ENCODE measurements around the gene RENBP.

The RENBP gene

DNA sequence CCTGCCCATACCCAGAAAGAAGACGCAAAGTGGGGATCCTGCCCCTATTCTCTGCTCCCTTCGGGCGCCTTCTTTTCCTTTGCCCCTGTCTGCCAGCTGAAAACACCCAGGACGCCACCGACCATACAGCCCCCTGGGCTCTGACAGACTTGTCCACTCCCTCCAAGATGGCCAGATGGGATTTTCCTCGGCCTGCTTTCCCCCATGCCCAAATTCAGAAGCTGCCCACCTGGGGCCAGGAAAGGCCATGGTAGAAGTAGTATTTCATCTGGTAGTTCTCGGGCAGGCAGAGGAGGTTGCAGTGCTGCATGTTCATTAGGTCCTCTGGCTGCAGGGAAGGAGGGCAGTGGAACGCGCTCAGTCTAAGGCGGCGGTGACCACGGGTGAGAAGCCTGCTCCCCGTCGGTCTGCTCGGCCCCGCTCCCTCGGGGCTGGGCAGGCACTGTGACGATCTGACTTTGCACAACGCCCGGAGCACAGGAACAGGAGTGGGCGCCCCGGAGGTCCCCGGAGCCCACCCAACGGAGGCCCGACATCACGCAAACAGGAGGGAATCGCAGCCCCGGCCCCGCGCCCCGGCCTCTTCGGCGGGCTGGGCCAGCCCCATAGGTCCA, 10.2 kb downstream of the RENBP start:
- H3K4me3 ChIP-seq (ENCODE audit: control insufficient read depth, low read depth, low read length), result peak overlapping the region; percentile 78
- TF ChIP-seq, protein P1, sequence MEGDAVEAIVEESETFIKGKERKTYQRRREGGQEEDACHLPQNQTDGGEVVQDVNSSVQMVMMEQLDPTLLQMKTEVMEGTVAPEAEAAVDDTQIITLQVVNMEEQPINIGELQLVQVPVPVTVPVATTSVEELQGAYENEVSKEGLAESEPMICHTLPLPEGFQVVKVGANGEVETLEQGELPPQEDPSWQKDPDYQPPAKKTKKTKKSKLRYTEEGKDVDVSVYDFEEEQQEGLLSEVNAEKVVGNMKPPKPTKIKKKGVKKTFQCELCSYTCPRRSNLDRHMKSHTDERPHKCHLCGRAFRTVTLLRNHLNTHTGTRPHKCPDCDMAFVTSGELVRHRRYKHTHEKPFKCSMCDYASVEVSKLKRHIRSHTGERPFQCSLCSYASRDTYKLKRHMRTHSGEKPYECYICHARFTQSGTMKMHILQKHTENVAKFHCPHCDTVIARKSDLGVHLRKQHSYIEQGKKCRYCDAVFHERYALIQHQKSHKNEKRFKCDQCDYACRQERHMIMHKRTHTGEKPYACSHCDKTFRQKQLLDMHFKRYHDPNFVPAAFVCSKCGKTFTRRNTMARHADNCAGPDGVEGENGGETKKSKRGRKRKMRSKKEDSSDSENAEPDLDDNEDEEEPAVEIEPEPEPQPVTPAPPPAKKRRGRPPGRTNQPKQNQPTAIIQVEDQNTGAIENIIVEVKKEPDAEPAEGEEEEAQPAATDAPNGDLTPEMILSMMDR (conservative IDR thresholded peaks at IDR 0.05; ENCODE audit: control insufficient read depth, insufficient read depth, low read depth, low read length), result no peak
- no peak for DNase-seq (ENCODE audit: low read depth)

DNA sequence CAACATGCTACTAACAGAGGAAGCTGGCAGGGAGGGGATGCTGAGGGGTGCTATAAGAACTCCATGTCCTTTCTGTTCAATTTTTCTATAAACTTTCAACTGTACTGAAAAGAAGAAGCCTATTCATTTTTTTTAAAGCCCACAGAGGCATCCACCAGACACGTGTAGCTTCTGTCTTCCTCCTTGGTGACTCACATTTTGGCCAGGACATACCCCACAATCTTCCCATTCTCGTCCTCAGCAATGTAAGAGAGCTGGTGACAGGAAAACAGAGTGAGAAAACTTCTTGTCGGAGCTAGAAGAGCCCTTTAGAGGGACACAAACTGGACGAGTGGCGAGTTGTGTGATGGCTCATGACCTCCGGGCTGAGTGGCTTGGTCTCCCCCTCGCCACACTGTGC, 10.7 kb downstream of the RENBP start:
- TF ChIP-seq, protein P1 (conservative IDR thresholded peaks at IDR 0.05; ENCODE audit: control insufficient read depth, insufficient read depth, low read depth, low read length), result no peak
- peak; percentile 67 for DNase-seq (ENCODE audit: low read depth)
- peak overlapping the region; percentile 78 for H3K4me3 ChIP-seq (ENCODE audit: control insufficient read depth, low read depth, low read length)

DNA sequence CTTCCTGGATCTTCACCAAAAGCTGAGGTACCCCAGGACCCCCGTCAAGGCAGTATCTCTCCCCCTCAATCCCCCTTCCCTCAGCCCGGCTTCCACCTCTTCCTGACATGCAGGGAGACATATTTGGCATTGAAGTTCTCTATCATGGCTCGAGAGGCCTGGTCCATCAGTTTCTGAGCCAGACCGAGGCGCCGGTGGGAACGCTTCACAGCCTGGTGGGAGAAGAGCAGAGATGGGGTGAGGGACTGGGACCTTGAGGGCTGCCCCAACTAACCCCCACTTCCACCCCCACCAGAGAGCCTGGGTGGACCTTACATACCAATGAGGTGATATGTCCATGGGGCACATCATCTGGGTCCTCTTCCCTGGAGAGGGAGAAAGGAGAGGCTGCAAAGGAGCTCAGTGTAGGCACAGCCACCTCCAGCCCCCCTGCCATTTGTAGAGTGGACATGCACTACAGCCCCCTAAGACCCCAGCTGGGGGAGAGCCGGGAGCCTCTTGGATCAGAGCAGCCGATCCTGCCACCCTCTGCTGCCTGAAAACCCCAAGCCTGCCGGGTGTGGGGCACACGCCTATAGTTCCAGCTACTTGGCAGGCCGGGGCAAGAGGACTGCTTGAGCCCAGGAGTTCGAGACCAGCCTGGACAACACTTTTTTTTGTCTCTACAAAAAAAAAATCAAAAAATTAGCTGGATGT, 12.1 kb downstream of the RENBP start:
- TF ChIP-seq, protein P1 (conservative IDR thresholded peaks at IDR 0.05; ENCODE audit: control insufficient read depth, insufficient read depth, low read depth, low read length), result no peak
- no peak for DNase-seq (ENCODE audit: low read depth)
- no peak overlapping the region for H3K4me3 ChIP-seq (ENCODE audit: control insufficient read depth, low read depth, low read length)

DNA sequence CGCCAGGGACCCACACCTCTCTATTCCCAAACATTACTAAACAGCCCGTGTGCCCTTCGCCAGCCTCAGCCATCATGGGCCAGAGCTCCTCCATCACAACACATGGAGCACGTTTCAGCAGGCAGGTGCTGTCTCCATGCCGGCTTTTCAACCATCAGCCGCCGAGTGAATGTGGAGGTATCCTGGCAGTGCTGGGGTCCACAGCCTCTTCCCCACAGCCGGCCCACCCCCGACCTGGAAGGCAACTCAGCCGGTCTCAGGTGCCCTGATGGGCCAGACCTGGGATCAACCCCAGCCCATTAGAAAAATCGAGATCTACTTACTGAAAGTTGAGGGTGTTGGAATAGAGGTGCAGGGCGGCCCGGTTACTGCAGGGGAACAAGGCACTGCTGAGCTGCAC, 12.7 kb downstream of the RENBP start:
- H3K4me3 ChIP-seq (ENCODE audit: control insufficient read depth, low read depth, low read length), result no peak overlapping the region
- TF ChIP-seq, protein P1 (conservative IDR thresholded peaks at IDR 0.05; ENCODE audit: control insufficient read depth, insufficient read depth, low read depth, low read length), result no peak
- DNase-seq (ENCODE audit: low read depth), result no peak

- TF ChIP-seq, protein P1 (conservative IDR thresholded peaks at IDR 0.05; ENCODE audit: control insufficient read depth, insufficient read depth, low read depth, low read length), result no peak
Observed at GRCh38 chrX:153931151-153931550, 13.3 kb downstream of the RENBP start.

GRCh38 chrX:153930011-153930910, 14.2 kb downstream of the RENBP start:
- DNase-seq (ENCODE audit: low read depth), result no peak
- H3K4me3 ChIP-seq (ENCODE audit: control insufficient read depth, low read depth, low read length), result no peak overlapping the region
- TF ChIP-seq, protein P1 (conservative IDR thresholded peaks at IDR 0.05; ENCODE audit: control insufficient read depth, insufficient read depth, low read depth, low read length), result no peak

More at GRCh38 chrX:153931151-153931550, 13.3 kb downstream of the RENBP start:
- H3K4me3 ChIP-seq (ENCODE audit: control insufficient read depth, low read depth, low read length), result no peak overlapping the region
- DNase-seq (ENCODE audit: low read depth), result no peak

Measured in fibroblast of mammary gland (primary cell).